ENCODE measurements around the gene SH3TC2.

Gene SH3TC2

GRCh38 chr5:149061341-149061740 is 1.5 kb downstream of the SH3TC2 start:
- no peak for DNase-seq (ENCODE audit: extremely low read depth in 1 of 2, low read depth in 1 of 2)

- DNase-seq (ENCODE audit: extremely low read depth in 1 of 2, low read depth in 1 of 2) = no peak
These were observed 2.5 kb downstream of the SH3TC2 start for GRCh38 chr5:149060325-149060724.

GRCh38 chr5:149056616-149057165 is 6.2 kb downstream of the SH3TC2 start:
- DNase-seq (ENCODE audit: extremely low read depth in 1 of 2, low read depth in 1 of 2) = no peak

GRCh38 chr5:149054416-149054815 is 8.4 kb downstream of the SH3TC2 start:
- no peak for DNase-seq (ENCODE audit: extremely low read depth in 1 of 2, low read depth in 1 of 2)

DNA sequence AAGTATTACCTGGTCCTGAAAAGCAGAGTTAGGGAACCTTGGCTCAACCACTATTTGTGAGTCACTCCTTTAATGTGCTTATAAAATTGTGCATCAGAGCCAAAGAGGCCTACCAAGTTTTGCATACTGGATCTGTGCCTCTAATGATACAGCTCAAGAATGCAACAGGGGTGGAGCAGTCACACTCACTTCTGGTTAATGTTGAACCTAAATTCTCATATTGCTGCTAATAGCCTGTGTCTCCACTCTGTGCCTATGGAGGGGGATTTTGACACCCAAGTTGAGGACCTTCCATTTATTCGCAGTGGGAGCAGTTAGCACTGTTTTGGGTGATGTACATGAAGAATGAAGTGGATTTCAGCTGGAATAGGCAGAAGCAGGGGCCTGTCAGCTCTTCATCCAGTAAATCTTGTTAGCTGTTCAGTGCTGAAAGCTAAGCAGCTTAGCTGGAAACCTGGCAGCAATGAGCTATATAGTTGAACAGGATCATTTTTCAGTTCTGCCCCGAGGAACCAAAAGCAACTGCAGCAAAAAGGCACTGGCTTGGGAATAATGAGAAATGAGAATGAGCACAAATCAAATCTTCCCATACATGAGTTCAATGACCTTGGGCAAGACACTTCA is 9.7 kb downstream of the SH3TC2 start:
- no peak for DNase-seq (ENCODE audit: extremely low read depth in 1 of 2, low read depth in 1 of 2)

- no peak for DNase-seq (ENCODE audit: extremely low read depth in 1 of 2, low read depth in 1 of 2)
These were observed 13.5 kb downstream of the SH3TC2 start for GRCh38 chr5:149049371-149049781.

DNA sequence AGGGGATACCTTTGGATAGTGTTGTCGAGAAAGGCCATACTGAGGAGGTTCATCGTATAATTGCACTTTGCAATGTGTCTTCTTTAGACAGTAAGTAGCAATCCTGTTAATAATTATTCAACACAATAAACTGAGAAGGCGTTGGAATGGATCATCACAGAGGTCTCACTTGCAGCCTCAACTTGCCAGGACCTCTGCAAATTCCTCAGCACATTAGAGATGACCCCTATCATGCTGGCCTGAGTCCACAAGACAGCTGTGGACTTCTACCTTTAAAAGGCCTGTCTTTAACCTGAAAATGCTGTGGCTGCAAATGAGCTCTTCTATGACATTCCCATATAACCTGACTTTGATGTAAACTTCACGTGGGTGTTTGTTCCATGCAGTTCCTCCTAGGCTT is 14.1 kb downstream of the SH3TC2 start:
- DNase-seq (ENCODE audit: extremely low read depth in 1 of 2, low read depth in 1 of 2) = no peak

DNA sequence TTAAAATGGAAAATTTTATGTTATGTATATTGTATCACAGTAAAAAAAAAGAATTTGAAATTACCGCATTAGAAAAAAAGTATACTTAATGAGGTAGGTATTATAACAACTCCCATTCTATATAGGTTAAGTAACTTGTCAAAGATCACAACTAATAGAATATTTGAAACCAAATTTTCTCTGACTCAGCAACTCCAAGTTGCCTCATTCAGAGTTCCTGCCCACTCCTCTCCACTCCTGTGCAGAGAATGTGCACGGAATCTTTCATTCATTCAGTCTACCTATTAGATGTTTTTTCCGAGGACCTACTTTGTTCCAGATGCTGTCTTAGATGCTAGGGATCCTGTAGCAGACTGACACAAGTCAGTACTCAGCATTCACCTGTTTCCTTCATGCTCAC is 15.4 kb downstream of the SH3TC2 start:
- DNase-seq (ENCODE audit: extremely low read depth in 1 of 2, low read depth in 1 of 2) = no peak

GRCh38 chr5:149046196-149046829 is 16.5 kb downstream of the SH3TC2 start:
- DNase-seq (ENCODE audit: extremely low read depth in 1 of 2, low read depth in 1 of 2) = no peak

DNA sequence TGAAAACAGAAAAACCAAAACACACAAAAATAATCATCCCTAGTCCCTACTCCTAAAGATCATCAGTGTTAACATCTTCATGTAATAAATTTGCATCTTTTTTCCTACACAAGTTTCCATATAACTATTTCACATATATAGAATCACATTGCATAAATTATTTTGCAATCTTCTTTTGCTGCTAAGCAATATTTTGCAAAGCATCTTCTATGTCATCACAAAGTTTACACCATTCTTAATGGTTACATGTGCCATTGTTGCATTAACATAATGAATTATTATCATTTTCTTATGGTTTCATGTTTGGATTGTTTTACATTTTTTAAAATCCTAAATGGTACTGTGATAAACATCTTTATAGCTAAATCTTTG is 17.8 kb downstream of the SH3TC2 start:
- no peak for DNase-seq (ENCODE audit: extremely low read depth in 1 of 2, low read depth in 1 of 2)

DNA sequence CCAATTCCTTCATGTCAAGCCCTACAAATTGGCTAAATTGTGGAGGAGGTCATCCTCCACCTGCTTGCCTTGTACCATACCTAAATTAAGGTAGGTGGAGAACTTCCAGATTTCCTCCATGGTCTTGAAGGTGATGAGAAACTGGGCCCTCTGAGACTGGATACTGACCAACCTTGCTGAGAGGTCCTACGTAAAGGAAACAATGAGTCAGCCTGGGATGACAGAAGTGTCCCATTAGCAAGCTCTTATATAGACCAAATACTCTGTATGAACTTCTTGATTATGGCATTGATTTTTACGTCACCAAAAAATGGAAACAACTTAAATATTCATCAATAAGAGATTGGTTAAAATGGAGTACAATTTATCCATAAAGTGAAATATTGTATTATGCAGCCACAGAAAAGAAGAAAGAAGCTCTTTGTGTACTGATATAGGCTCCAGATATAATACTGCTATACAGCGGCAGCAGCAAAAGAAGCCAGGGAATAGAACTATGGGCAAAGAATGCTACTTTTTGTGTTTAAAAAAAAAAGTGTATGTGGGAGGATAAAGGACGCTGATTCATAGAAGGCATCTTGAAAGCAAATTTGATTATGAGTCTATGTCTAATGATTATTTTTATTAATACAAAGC is 18.3 kb downstream of the SH3TC2 start:
- no peak for DNase-seq (ENCODE audit: extremely low read depth in 1 of 2, low read depth in 1 of 2)

- no peak for DNase-seq (ENCODE audit: extremely low read depth in 1 of 2, low read depth in 1 of 2)
These were observed 19.2 kb downstream of the SH3TC2 start for GRCh38 chr5:149043641-149044040.

- DNase-seq (ENCODE audit: extremely low read depth in 1 of 2, low read depth in 1 of 2) = no peak
These were observed 20.0 kb downstream of the SH3TC2 start for GRCh38 chr5:149042865-149043264.

GRCh38 chr5:149041242-149041641 is 21.6 kb downstream of the SH3TC2 start:
- no peak for DNase-seq (ENCODE audit: extremely low read depth in 1 of 2, low read depth in 1 of 2)

DNA sequence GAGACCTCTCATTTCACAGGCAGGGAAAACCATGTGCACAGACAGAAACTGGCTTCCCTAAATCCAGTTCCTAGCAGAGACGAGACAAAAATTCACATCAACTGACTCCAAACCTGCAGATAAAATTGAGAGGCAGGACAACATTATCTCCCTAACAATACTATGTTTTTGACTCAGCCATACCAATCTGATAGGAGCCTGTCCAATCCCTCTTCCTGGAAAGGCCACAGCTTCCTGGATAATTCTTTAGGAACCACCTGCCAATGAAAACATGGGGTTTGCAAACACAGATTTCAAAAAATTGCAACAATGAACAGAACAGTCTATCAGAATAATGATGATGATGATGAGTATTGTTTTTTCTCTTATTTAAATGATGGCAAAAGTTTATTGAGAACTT is 22.4 kb downstream of the SH3TC2 start:
- no peak for DNase-seq (ENCODE audit: extremely low read depth in 1 of 2, low read depth in 1 of 2)

GRCh38 chr5:149039506-149039905 is 23.4 kb downstream of the SH3TC2 start:
- no peak for DNase-seq (ENCODE audit: extremely low read depth in 1 of 2, low read depth in 1 of 2)

- DNase-seq (ENCODE audit: extremely low read depth in 1 of 2, low read depth in 1 of 2) = no peak
These were observed 24.4 kb downstream of the SH3TC2 start for GRCh38 chr5:149038336-149039080.

DNA sequence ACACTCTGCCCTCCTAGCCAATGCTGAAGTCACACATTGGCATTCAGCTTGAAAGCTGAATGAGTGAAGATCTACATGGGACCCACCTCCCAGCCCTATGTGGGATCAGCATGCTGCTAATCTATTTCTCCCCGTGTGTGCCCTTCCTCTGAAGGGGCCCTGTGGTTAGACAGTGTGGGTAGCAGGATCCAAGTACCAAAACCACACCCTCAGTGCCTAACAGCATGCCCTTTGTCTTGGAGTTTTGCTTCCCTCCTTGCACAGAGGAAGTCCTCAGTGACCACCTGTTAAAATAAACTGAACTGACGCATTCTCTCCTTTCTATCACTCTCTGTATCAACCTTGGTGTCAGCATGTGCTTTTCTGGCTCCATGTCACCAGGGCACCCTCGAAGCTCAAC is 25.0 kb downstream of the SH3TC2 start:
- no peak for DNase-seq (ENCODE audit: extremely low read depth in 1 of 2, low read depth in 1 of 2)

DNA sequence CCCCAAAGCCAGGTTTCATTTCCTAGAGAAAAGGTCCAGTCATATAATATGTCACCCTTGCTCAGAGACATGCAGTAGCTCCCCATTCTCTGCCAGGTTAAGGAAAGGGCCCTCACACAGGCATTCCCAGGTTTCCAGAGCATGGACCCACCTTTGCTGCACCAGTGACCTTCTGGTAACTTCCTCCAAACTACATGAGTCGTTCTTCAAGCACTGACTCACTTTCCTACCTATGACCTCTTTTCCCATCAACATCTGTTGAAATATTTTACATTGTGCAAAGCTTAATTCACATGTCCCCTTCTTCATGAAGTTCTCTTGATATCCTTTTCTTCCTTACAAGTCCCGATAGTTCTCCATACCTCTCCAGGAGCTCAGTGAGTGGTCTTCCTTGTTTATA is 25.9 kb downstream of the SH3TC2 start:
- DNase-seq (ENCODE audit: extremely low read depth in 1 of 2, low read depth in 1 of 2) = no peak

GRCh38 chr5:149036168-149036567 is 26.7 kb downstream of the SH3TC2 start:
- no peak for DNase-seq (ENCODE audit: extremely low read depth in 1 of 2, low read depth in 1 of 2)

DNA sequence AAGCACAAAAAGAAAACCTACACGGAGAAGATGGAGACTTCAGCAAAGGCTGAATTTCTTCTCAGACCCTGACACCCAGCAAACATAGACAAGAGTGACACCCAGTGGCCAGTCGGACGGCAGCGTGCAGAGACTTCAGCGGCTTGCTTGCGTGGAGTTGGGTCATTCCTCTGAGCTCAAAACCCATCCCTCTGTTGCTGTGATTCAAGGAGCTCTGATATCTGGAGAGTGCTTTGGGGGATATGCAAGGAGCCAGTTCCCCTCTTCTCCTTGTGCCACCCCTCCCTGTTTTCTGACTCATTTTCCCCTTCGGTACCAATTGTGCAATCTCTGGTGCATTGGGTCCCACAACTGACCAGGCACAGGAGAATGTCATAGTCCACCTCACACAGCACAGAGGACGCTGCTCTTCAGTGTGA is 27.5 kb downstream of the SH3TC2 start:
- DNase-seq (ENCODE audit: extremely low read depth in 1 of 2, low read depth in 1 of 2) = peak; percentile 32 to 42
